Neural progenitor cell (in vitro differentiated cells): ENCODE data around the gene RYR3. TPM values are rescaled to one million over a fixed set of nuclear protein-coding genes. Genes with fewer than 3 reads are reported as not detected.

Source experiments
- DNase-seq: peaks from one replicate; pipeline ENCODE4 v3.0.0-alpha.2; 2016; ENCODE audit warnings: low spot score
- H2AFZ ChIP-seq: fragments of 200-600 bp; sonication (generic); replicated peaks from 2 replicates; pipeline ENCODE4 v1.6.1; 2016; ENCODE audit warnings: antibody characterized with exemption
- H3F3A ChIP-seq: fragments of 200-600 bp; sonication (generic); 2 replicates; pipeline ENCODE4 v1.6.1; 2016; ENCODE audit warnings: antibody characterized with exemption, low read depth
- H3K27ac ChIP-seq: fragments of 200-600 bp; sonication (generic); 2 replicates; pipeline ENCODE4 v1.5.1; 2016; ENCODE audit warnings: mild to moderate bottlenecking
- H3K27me3 ChIP-seq: fragments of 200-600 bp; sonication (generic); 2 replicates; pipeline ENCODE4 v1.6.1; 2016; ENCODE audit warnings: mild to moderate bottlenecking, moderate library complexity
- H3K36me3 ChIP-seq: fragments of 200-600 bp; sonication (generic); 2 replicates; pipeline ENCODE4 v1.5.1; 2016
- H3K4me1 ChIP-seq: fragments of 200-600 bp; sonication (generic); 2 replicates; pipeline ENCODE4 v1.6.1; 2016; ENCODE audit warnings: mixed run types
- H3K4me2 ChIP-seq: fragments of 200-600 bp; sonication (generic); 2 replicates; pipeline ENCODE4 v1.6.1; 2016
- H3K4me3 ChIP-seq: fragments of 200-600 bp; sonication (generic); 2 replicates; pipeline ENCODE4 v1.5.1; 2016
- H3K79me2 ChIP-seq: fragments of 200-600 bp; sonication (generic); 2 replicates; pipeline ENCODE4 v1.6.1; 2016; ENCODE audit warnings: low read depth
- H3K9ac ChIP-seq: fragments of 200-600 bp; sonication (generic); 2 replicates; pipeline ENCODE4 v1.6.1; 2016
- H3K9me3 ChIP-seq: fragments of 200-600 bp; sonication (generic); 2 replicates; pipeline ENCODE4 v1.5.1; 2016; ENCODE audit warnings: low read depth
- H4K20me1 ChIP-seq: fragments of 200-600 bp; sonication (generic); 2 replicates; pipeline ENCODE4 v1.6.1; 2016; ENCODE audit warnings: low read depth
- H3K27ac Mint-ChIP-seq: 3 replicates; pipeline ENCODE4 v1.8.0; 2021; ENCODE audit warnings: mixed read lengths
- H3K27me3 Mint-ChIP-seq: 2 replicates; pipeline ENCODE4 v1.8.0; 2022; ENCODE audit warnings: low read depth, mild to moderate bottlenecking, inconsistent platforms, moderate library complexity, mixed read lengths; ENCODE audit not compliant: insufficient read depth
- H3K36me3 Mint-ChIP-seq: 3 replicates; pipeline ENCODE4 v1.8.0; 2021; ENCODE audit warnings: mixed read lengths
- H3K4me1 Mint-ChIP-seq: 3 replicates; pipeline ENCODE4 v1.8.0; 2021; ENCODE audit warnings: mixed read lengths
- H3K4me3 Mint-ChIP-seq: 3 replicates; pipeline ENCODE4 v1.8.0; 2021; ENCODE audit warnings: mild to moderate bottlenecking, moderate library complexity, mixed read lengths
- H3K9me3 Mint-ChIP-seq: 3 replicates; pipeline ENCODE4 v1.8.0; 2020; ENCODE audit warnings: mixed read lengths
- EZH2 ChIP-seq: fragments of 200-600 bp; sonication (generic); IDR thresholded peaks from 2 replicates; pipeline ENCODE4 v1.6.1; 2017; ENCODE audit warnings: antibody characterized with exemption, mild to moderate bottlenecking, moderate library complexity
- EZH2phosphoT487 ChIP-seq: fragments of 200-600 bp; sonication (generic); IDR thresholded peaks from 2 replicates; pipeline ENCODE4 v1.6.1; 2017; ENCODE audit warnings: antibody characterized with exemption
- small RNA-seq: library from RNA; depleted of rRNA; stranded (forward); fragments of <200 nt; gene quantifications from one replicate; pipeline ENCODE3, GENCODE V24; 2015
- total RNA-seq: library from RNA; depleted of rRNA; stranded (reverse); fragments of >200 nt; gene quantifications from 2 replicates; pipeline ENCODE4 v1.2.3, GENCODE V29; 2015; ENCODE audit warnings: low replicate concordance
- TF ChIP-seq, protein P1 (sequence below): fragments of 200-600 bp; sonication (generic); IDR thresholded peaks from 2 replicates; pipeline ENCODE4 v1.5.1; 2017; ENCODE audit warnings: antibody characterized with exemption, mild to moderate bottlenecking

RYR3 gene
- total RNA-seq, 1 donor from 2014 or later = 2.1 TPM

DNA sequence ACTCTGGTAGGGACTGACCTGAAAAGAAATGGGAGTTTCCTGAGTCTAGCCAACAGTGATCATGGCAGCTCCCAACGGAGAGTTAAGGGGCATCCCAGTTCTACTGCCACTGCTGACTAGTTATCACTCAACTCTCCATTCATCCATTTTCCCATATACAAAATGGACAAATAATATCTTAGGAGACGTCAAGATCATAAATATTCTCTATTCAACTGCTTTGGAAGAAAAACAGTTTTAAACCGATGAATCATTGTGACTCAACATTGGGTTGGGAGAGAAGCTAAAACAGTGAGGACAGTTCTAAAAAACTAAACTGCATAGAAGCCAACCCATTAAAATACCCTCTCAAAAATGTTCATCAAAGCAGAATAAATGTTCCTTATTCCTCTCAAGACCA, 600.0 kb downstream of the RYR3 start:
- H3F3A ChIP-seq = no peaks in the 10 kb centered on the region
- Mint-ChIP-seq H3K4me1 (peaks cover 18% of the 10 kb centered on the region), H3K4me3 (no peak overlapping the region), H3K9me3 (no peaks in the 10 kb centered on the region), H3K27ac (no peak overlapping the region), H3K27me3 (no peaks in the 10 kb centered on the region), H3K36me3 (peaks cover 1% of the 10 kb centered on the region)
- no peak overlapping the region for H3K4me3 ChIP-seq
- H3K36me3 ChIP-seq = no peaks in the 10 kb centered on the region
- no peak overlapping the region for H2AFZ ChIP-seq
- H3K27ac ChIP-seq = no peak overlapping the region
- peaks cover 13% of the 10 kb centered on the region for H3K4me1 ChIP-seq
- peaks cover 10% of the 10 kb centered on the region for H3K79me2 ChIP-seq
- TF ChIP-seq EZH2 = no peak
- no peak for TF ChIP-seq EZH2phosphoT487
- TF ChIP-seq, protein P1, sequence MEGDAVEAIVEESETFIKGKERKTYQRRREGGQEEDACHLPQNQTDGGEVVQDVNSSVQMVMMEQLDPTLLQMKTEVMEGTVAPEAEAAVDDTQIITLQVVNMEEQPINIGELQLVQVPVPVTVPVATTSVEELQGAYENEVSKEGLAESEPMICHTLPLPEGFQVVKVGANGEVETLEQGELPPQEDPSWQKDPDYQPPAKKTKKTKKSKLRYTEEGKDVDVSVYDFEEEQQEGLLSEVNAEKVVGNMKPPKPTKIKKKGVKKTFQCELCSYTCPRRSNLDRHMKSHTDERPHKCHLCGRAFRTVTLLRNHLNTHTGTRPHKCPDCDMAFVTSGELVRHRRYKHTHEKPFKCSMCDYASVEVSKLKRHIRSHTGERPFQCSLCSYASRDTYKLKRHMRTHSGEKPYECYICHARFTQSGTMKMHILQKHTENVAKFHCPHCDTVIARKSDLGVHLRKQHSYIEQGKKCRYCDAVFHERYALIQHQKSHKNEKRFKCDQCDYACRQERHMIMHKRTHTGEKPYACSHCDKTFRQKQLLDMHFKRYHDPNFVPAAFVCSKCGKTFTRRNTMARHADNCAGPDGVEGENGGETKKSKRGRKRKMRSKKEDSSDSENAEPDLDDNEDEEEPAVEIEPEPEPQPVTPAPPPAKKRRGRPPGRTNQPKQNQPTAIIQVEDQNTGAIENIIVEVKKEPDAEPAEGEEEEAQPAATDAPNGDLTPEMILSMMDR = no peak
- DNase-seq = no peak
- no peaks in the 10 kb centered on the region for H3K9me3 ChIP-seq
- H4K20me1 ChIP-seq = no peaks in the 10 kb centered on the region
- no peak overlapping the region for H3K9ac ChIP-seq
- H3K4me2 ChIP-seq = no peak overlapping the region
- no peaks in the 10 kb centered on the region for H3K27me3 ChIP-seq

DNA sequence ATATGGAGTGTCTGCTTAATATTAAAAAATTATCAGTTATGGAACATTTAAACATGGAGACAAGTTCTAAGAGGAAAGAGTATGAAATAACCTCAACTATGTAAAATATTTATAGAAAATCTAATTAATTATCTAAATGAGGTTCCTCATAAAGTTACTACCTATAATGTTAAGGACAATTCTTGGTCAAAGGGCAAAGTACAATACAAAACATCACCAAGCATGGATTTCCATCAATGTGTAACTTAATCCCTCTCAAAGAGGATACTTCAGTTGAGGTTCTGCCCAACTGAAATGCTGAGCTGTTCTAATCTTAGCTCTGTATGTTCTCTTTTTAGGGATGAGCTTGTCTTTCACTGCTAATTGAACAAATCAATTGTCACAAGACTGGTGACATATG, 601.6 kb downstream of the RYR3 start:
- Mint-ChIP-seq H3K4me1 (peaks cover 23% of the 10 kb centered on the region), H3K27me3 (no peaks in the 10 kb centered on the region), H3K4me3 (no peak overlapping the region), H3K27ac (no peak overlapping the region), H3K9me3 (no peaks in the 10 kb centered on the region), H3K36me3 (peaks cover 4% of the 10 kb centered on the region)
- Histone ChIP-seq H3K4me3 (no peak overlapping the region), H3K9me3 (no peaks in the 10 kb centered on the region), H3F3A (no peaks in the 10 kb centered on the region), H3K79me2 (peaks cover 10% of the 10 kb centered on the region), H3K9ac (no peak overlapping the region), H2AFZ (no peak overlapping the region), H3K27ac (no peak overlapping the region), H3K36me3 (no peaks in the 10 kb centered on the region), H3K4me1 (peaks cover 16% of the 10 kb centered on the region), H3K4me2 (no peak overlapping the region), H4K20me1 (no peaks in the 10 kb centered on the region), H3K27me3 (no peaks in the 10 kb centered on the region)
- no peak for DNase-seq
- TF ChIP-seq EZH2phosphoT487 = no peak

DNA sequence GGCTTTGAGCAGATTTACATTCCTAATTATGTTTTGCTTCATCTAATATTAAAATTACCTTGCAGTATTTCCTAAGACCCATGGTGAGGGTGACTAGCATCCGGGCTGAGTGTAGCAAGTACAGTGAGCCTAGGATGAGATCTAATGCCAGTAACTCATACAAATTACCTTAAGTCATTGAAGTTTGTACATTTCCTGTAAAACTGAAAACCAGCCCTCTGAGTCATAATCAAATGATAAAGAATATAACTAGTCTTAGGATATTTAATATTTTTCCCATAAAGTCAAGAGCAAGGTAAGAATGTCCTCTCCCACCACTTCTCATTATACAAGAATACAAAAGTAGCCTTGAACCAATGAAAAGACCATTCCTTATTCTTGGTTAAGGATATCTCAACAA, 602.7 kb downstream of the RYR3 start:
- Mint-ChIP-seq H3K4me1 (peaks cover 19% of the 10 kb centered on the region), H3K27me3 (no peaks in the 10 kb centered on the region)

More for the DNA sequence above, 602.7 kb downstream of the RYR3 start:
- no peak overlapping the region for H3K9ac ChIP-seq
- peaks cover 16% of the 10 kb centered on the region for H3K4me1 ChIP-seq
- no peak overlapping the region for H2AFZ ChIP-seq
- H3K4me3 ChIP-seq = no peak overlapping the region
- H3K27ac ChIP-seq = no peak overlapping the region
- no peak for DNase-seq
- TF ChIP-seq, protein P1 = no peak
- TF ChIP-seq EZH2 (no peak), EZH2phosphoT487 (no peak)
- Mint-ChIP-seq H3K27ac (no peak overlapping the region), H3K36me3 (peaks cover 4% of the 10 kb centered on the region), H3K4me3 (no peak overlapping the region), H3K9me3 (no peaks in the 10 kb centered on the region)
- H3F3A ChIP-seq = no peaks in the 10 kb centered on the region
- H3K4me2 ChIP-seq = no peak overlapping the region
- peaks cover 10% of the 10 kb centered on the region for H3K79me2 ChIP-seq
- no peaks in the 10 kb centered on the region for H3K9me3 ChIP-seq
- no peaks in the 10 kb centered on the region for H4K20me1 ChIP-seq
- H3K36me3 ChIP-seq = no peaks in the 10 kb centered on the region
- H3K27me3 ChIP-seq = no peaks in the 10 kb centered on the region

Small RNAs within 50 kb of the gene (small RNA-seq; reads per million reads assigned to genes)
- gene RF00019 = not detected

Other genes starting within 250 kb of the RYR3 start
- gene FMN1, start 116.3 kb upstream of the RYR3 start, total RNA-seq = 2.2 and 5.7 TPM in 2 replicates